Mucosa of gallbladder (tissue), 1 donor: Measurements from ENCODE around the gene CSNK1D. TPM values are rescaled to one million over a fixed set of nuclear protein-coding genes. Genes with fewer than 3 reads are reported as not detected.
A peak's percentile ranks its signal among the peaks of the same experiment; 100 is the strongest.

Source experiments
- DNase-seq: peaks from one replicate; pipeline ENCODE4 v3.0.0-alpha.2; 2020; ENCODE audit warnings: low spot score
- total RNA-seq: library from RNA; stranded (reverse); gene quantifications from one replicate; pipeline ENCODE4 v1.2.1, GENCODE V29; 2021
- donor health status: DM: no; HTN: no; CAD: no.

The CSNK1D gene
- total RNA-seq, 1 donor from 2014 or later: 161 TPM

GRCh38 chr17:82240506-82241182 is 32.9 kb downstream of the CSNK1D start:
- no peak for DNase-seq

- no peak for DNase-seq
Observed at GRCh38 chr17:82239926-82240505, 33.5 kb downstream of the CSNK1D start.

GRCh38 chr17:82239401-82239925 is 34.0 kb downstream of the CSNK1D start:
- DNase-seq: no peak

GRCh38 chr17:82238472-82239201 is 34.9 kb downstream of the CSNK1D start:
- peak; percentile 87 for DNase-seq

- DNase-seq: no peak
Observed at GRCh38 chr17:82237746-82238471, 35.6 kb downstream of the CSNK1D start.

GRCh38 chr17:82237083-82237745 is 36.3 kb downstream of the CSNK1D start:
- DNase-seq: no peak

- DNase-seq: peak; percentile 75
Observed at GRCh38 chr17:82236142-82236971, 37.1 kb downstream of the CSNK1D start.

GRCh38 chr17:82235775-82236141 is 37.7 kb downstream of the CSNK1D start:
- DNase-seq: no peak

- no peak for DNase-seq
Observed at GRCh38 chr17:82235056-82235774, 38.3 kb downstream of the CSNK1D start.

- no peak for DNase-seq
Observed at GRCh38 chr17:82234211-82235055, 39.1 kb downstream of the CSNK1D start.

- no peak for DNase-seq
Observed at GRCh38 chr17:82232876-82233785, 40.4 kb downstream of the CSNK1D start.

GRCh38 chr17:82232322-82232820 is 41.1 kb downstream of the CSNK1D start:
- no peak for DNase-seq

GRCh38 chr17:82231562-82232321 is 41.8 kb downstream of the CSNK1D start:
- peak; percentile 77 for DNase-seq

- no peak for DNase-seq
Observed at GRCh38 chr17:82231312-82231561, 42.3 kb downstream of the CSNK1D start.

GRCh38 chr17:82230609-82231311 is 42.7 kb downstream of the CSNK1D start:
- peak; percentile 90 for DNase-seq
